HCT116 (cell line): Measurements from ENCODE around the gene CDH4. TPM values are rescaled to one million over a fixed set of nuclear protein-coding genes. Genes with fewer than 3 reads are reported as not detected.

ENCODE experiments used
- ATAC-seq: fragments of 200-7000 bp; cut with Tn5 transposase; 2 replicates; pipeline ENCODE4 v1.9.1; 2020; ENCODE audit warnings: mild to moderate bottlenecking, moderate library complexity
- BruUV-seq: library from RNA; stranded (reverse); fragments of 400-500 nt; replicated peaks from 2 replicates; lab custom pipeline; 2021; lab: Mats Ljungman, UMichigan
- CTCF ChIA-PET: fragments of 300-600 bp; sonication (Branson Sonifier 250); formaldehyde crosslinking; loops from one replicate; lab custom pipeline; 2021; ENCODE audit warnings: antibody characterized with exemption; lab: Charles Lee
- POLR2A ChIA-PET: fragments of 300-600, 350-600 bp; sonication (Branson Sonifier 250); formaldehyde crosslinking; loops from one replicate; lab custom pipeline; 2021; ENCODE audit warnings: antibody characterized with exemption; lab: Charles Lee
- RAD21 ChIA-PET, 2 experiments: fragments of 300-600 bp; sonication (Branson Sonifier 250); formaldehyde crosslinking; loops; one replicate each; lab custom pipeline; 2023; ENCODE audit warnings: low total read pairs in 2 of 2; ENCODE audit not compliant: uncharacterized antibody in 2 of 2, unreplicated experiment in 2 of 2, low non-redundant PET in 1 of 2; lab: Charles Lee
- DNase-seq: peaks from one replicate; pipeline ENCODE4 v3.0.0-alpha.2; 2010; ENCODE audit warnings: low read depth, low spot score
- H2AFZ ChIP-seq: fragments of 200-600 bp; shearing (Covaris generic), sonication (generic); 2 replicates; pipeline ENCODE4 v1.6.1; 2017; ENCODE audit warnings: low read depth, mixed run types, mixed read lengths, antibody characterized with exemption, low read length; ENCODE audit not compliant: poor library complexity, severe bottlenecking
- H3K27ac ChIP-seq: 2 replicates; pipeline ENCODE4 v1.5.1; 2012; ENCODE audit warnings: low read depth, low read length
- H3K27me3 ChIP-seq: fragments of 200-600 bp; sonication (generic); 2 replicates; pipeline ENCODE4 v1.6.1; 2016; ENCODE audit warnings: mixed run types, low read length, mixed read lengths; ENCODE audit not compliant: insufficient read depth
- H3K36me3 ChIP-seq, 2 experiments: fragments of 200-500 bp in 1 of 2; fragments of 200-600 bp in 1 of 2; sonication (Bioruptor generic) in 1 of 2; sonication (generic) in 1 of 2; 2 replicates each; pipeline versions ENCODE4 v1.5.1 to v1.6.1; 2014 to 2016; ENCODE audit warnings: low read length in 2 of 2, inconsistent platforms in 1 of 2, mixed read lengths in 1 of 2, mixed run types in 1 of 2; ENCODE audit not compliant: insufficient read depth in 2 of 2, control insufficient read depth in 1 of 2
- H3K4me1 ChIP-seq, 2 experiments: fragments of 200-600 bp in 1 of 2; sonication (generic) in 1 of 2; 2 replicates each; pipeline versions ENCODE4 v1.5.1 to v1.6.1; 2012 to 2017; ENCODE audit warnings: low read length in 2 of 2, inconsistent platforms in 1 of 2, mild to moderate bottlenecking in 1 of 2, mixed read lengths in 1 of 2, mixed run types in 1 of 2, moderate library complexity in 1 of 2; ENCODE audit not compliant: insufficient read depth in 2 of 2, control insufficient read depth in 1 of 2
- H3K4me2 ChIP-seq: fragments of 200-600 bp; sonication (generic); 2 replicates; pipeline ENCODE4 v1.6.1; 2017; ENCODE audit warnings: mixed run types, low read length, mixed read lengths
- H3K4me3 ChIP-seq, 2 experiments: fragments of 200-600 bp in 1 of 2; sonication (generic) in 1 of 2; replicated peaks in 1 of 2; 2 replicates each; pipeline ENCODE4 v1.5.1; 2011 to 2016; ENCODE audit warnings: low read length in 2 of 2, control low read depth in 1 of 2, low read depth in 1 of 2, mild to moderate bottlenecking in 1 of 2, mixed read lengths in 1 of 2, mixed run types in 1 of 2
- H3K79me2 ChIP-seq: fragments of 200-600 bp; sonication (generic); 2 replicates; pipeline ENCODE4 v1.6.1; 2017; ENCODE audit warnings: mild to moderate bottlenecking, mixed run types, low read length, moderate library complexity, mixed read lengths; ENCODE audit not compliant: insufficient read depth
- H3K9ac ChIP-seq: fragments of 200-600 bp; sonication (generic); 2 replicates; pipeline ENCODE4 v1.6.1; 2016; ENCODE audit warnings: low read length, mixed read lengths
- H3K9me2 ChIP-seq: fragments of 200-600 bp; sonication (generic), shearing (Covaris generic); 2 replicates; pipeline ENCODE4 v1.6.1; 2017; ENCODE audit warnings: mixed run types, mild to moderate bottlenecking, moderate library complexity; ENCODE audit not compliant: insufficient read depth
- H3K9me3 ChIP-seq, 2 experiments: fragments of 200-500 bp in 1 of 2; fragments of 200-600 bp in 1 of 2; sonication (Bioruptor generic) in 1 of 2; sonication (generic) in 1 of 2; 2 replicates each; pipeline ENCODE4 v1.6.1; 2014 to 2017; ENCODE audit warnings: low read length in 2 of 2, mixed read lengths in 2 of 2, inconsistent platforms in 1 of 2, low read depth in 1 of 2, mild to moderate bottlenecking in 1 of 2, mixed run types in 1 of 2, moderate library complexity in 1 of 2; ENCODE audit not compliant: control insufficient read depth in 1 of 2, insufficient read depth in 1 of 2
- H4K20me1 ChIP-seq: fragments of 200-600 bp; sonication (generic), shearing (Covaris generic); 2 replicates; pipeline ENCODE4 v1.6.1; 2017; ENCODE audit warnings: mixed run types, mild to moderate bottlenecking, moderate library complexity; ENCODE audit not compliant: insufficient read depth
- ATF3 ChIP-seq: IDR thresholded peaks from 2 replicates; pipeline ENCODE4 v1.6.1; 2012
- CBX3 ChIP-seq: IDR thresholded peaks from 2 replicates; pipeline ENCODE4 v1.6.1; 2012; ENCODE audit warnings: low read depth
- CEBPB ChIP-seq: IDR thresholded peaks from 2 replicates; pipeline ENCODE4 v1.6.1; 2012; ENCODE audit warnings: low read depth
- CTCF ChIP-seq, 3 experiments: fragments of 200-600 bp in 1 of 3; sonication (generic) in 1 of 3; IDR thresholded peaks in 2 of 3; conservative IDR thresholded peaks in 1 of 3; 2 replicates each; pipeline ENCODE4 v1.5.1; 2012 to 2017; ENCODE audit warnings: low read depth in 2 of 3, low read length in 2 of 3, antibody characterized with exemption in 1 of 3, borderline replicate concordance in 1 of 3, control low read depth in 1 of 3, mild to moderate bottlenecking in 1 of 3, mixed read lengths in 1 of 3, mixed run types in 1 of 3, moderate library complexity in 1 of 3; ENCODE audit not compliant: insufficient read depth in 1 of 3
- EGR1 ChIP-seq: IDR thresholded peaks from 2 replicates; pipeline ENCODE4 v1.6.1; 2012; ENCODE audit warnings: low read depth
- ELF1 ChIP-seq: IDR thresholded peaks from 2 replicates; pipeline ENCODE4 v1.6.1; 2012; ENCODE audit warnings: low read depth, borderline replicate concordance
- EZH2phosphoT487 ChIP-seq: fragments of 200-600 bp; IDR thresholded peaks from 2 replicates; pipeline ENCODE4 v1.6.1; 2018; ENCODE audit warnings: antibody characterized with exemption, borderline replicate concordance
- FOSL1 ChIP-seq: IDR thresholded peaks from 2 replicates; pipeline ENCODE4 v1.6.1; 2012; ENCODE audit warnings: low read depth
- POLR2A ChIP-seq: IDR thresholded peaks from 2 replicates; pipeline ENCODE4 v1.7.0; 2011; ENCODE audit warnings: borderline replicate concordance; ENCODE audit not compliant: insufficient read depth, insufficient read length; ENCODE audit errors: extremely low read depth
- POLR2AphosphoS5 ChIP-seq: IDR thresholded peaks from 2 replicates; pipeline ENCODE4 v1.6.1; 2011; ENCODE audit warnings: mild to moderate bottlenecking, low read depth, low read length, moderate library complexity
- RAD21 ChIP-seq: IDR thresholded peaks from 2 replicates; pipeline ENCODE4 v1.6.1; 2012; ENCODE audit warnings: low read depth, mild to moderate bottlenecking
- REST ChIP-seq: IDR thresholded peaks from 2 replicates; pipeline ENCODE4 v1.6.1; 2012; ENCODE audit warnings: low read depth
- SIN3A ChIP-seq: IDR thresholded peaks from 2 replicates; pipeline ENCODE4 v1.6.1; 2012; ENCODE audit warnings: low read depth
- SP1 ChIP-seq: IDR thresholded peaks from 2 replicates; pipeline ENCODE4 v1.6.1; 2012; ENCODE audit warnings: low read depth
- SRF ChIP-seq: IDR thresholded peaks from 2 replicates; pipeline ENCODE4 v1.6.1; 2012; ENCODE audit warnings: low read depth
- TCF7L2 ChIP-seq: IDR thresholded peaks from 2 replicates; pipeline ENCODE4 v1.7.0; 2011; ENCODE audit warnings: borderline replicate concordance, inconsistent platforms; ENCODE audit not compliant: insufficient read depth, insufficient read length; ENCODE audit errors: extremely low read depth
- ZFX ChIP-seq: fragments of 450-650 bp; IDR thresholded peaks from 2 replicates; pipeline ENCODE4 v1.6.1; 2017
- ZNF274 ChIP-seq: fragments of 200-500 bp; sonication (Bioruptor generic); IDR thresholded peaks from 2 replicates; pipeline ENCODE4 v1.6.1; 2014; ENCODE audit warnings: mild to moderate bottlenecking, low read depth, low read length, inconsistent platforms
- intact Hi-C: fragments of 100-400 bp; cut with micrococcal nuclease; formaldehyde crosslinking; loops from 2 replicates; pipeline ENCODE4 v1.10.0; 2022
- total RNA-seq: library from RNA; stranded (reverse); gene quantifications from one replicate; pipeline ENCODE4 v1.2.1, GENCODE V29; 2021; ENCODE audit not compliant: unreplicated experiment
- TF ChIP-seq, protein P1 (sequence below): IDR thresholded peaks from 2 replicates; pipeline ENCODE4 v1.6.1; 2012

The CDH4 gene
- total RNA-seq, 1 experiment from 2014 or later: not detected

DNA sequence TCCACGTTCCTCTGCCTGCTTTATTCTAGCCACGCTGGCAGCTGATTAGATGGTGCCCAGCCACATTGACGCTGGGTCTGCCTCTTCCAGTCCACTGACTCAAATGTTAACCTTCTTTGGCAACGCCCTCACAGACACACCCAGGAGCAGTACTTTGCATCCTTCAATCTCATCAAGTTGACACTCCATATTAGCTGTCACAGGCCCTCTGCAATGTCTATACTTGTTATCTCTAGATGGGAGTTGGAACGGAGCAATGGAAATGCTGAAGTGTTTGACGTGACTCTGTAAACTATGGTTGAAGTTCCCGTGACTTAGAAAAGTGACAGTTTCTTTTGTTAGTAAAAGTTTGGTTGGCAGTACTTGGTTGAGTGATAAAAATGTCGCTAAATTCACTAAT, 291.0 kb downstream of the CDH4 start:
- RAD21 ChIA-PET: no interaction called here
- POLR2A ChIA-PET: no interaction called here
- H4K20me1 ChIP-seq: no peaks in the 10 kb centered on the region
- no peak for ATAC-seq
- CTCF ChIA-PET: no interaction called here
- no peak for TF ChIP-seq CTCF (IDR thresholded peaks at IDR 0.05 in 2 of 3, conservative IDR thresholded peaks at IDR 0.05 in 1 of 3; ENCODE audit: borderline replicate concordance in 1 of 3, insufficient read depth in 1 of 3, low read depth in 2 of 3, low read length in 2 of 3)
- no peak for TF ChIP-seq ATF3
- TF ChIP-seq RAD21: no peak
- TF ChIP-seq CEBPB: no peak
- no peak for TF ChIP-seq POLR2AphosphoS5
- TF ChIP-seq SP1: no peak
- no peak for TF ChIP-seq TCF7L2
- TF ChIP-seq SRF: no peak
- no peak for TF ChIP-seq FOSL1
- TF ChIP-seq ZNF274: no peak
- TF ChIP-seq SIN3A: no peak
- TF ChIP-seq, protein P1, sequence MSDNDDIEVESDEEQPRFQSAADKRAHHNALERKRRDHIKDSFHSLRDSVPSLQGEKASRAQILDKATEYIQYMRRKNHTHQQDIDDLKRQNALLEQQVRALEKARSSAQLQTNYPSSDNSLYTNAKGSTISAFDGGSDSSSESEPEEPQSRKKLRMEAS: no peak
- TF ChIP-seq EZH2phosphoT487: no peak
- TF ChIP-seq ELF1: no peak
- TF ChIP-seq EGR1: no peak
- no peak for TF ChIP-seq REST
- TF ChIP-seq ZFX: no peak
- no peak for TF ChIP-seq POLR2A
- no peak for TF ChIP-seq CBX3
- TF ChIP-seq, all 23 proteins: peak for 0
- intact Hi-C loops: no loop called here
- H3K79me2 ChIP-seq: no peaks in the 10 kb centered on the region
- no peak for DNase-seq
- no peak overlapping the region for H3K9ac ChIP-seq
- no peaks in the 10 kb centered on the region for H3K4me1 ChIP-seq
- H3K9me2 ChIP-seq: no peaks in the 10 kb centered on the region
- H2AFZ ChIP-seq: no peak overlapping the region
- no TSS peak for BruUV-seq
- H3K9me3 ChIP-seq: no peaks in the 10 kb centered on the region
- no peak overlapping the region for H3K4me3 ChIP-seq
- no peaks in the 10 kb centered on the region for H3K36me3 ChIP-seq
- H3K4me2 ChIP-seq: no peak overlapping the region
- H3K27me3 ChIP-seq: no peaks in the 10 kb centered on the region
- H3K27ac ChIP-seq: no peak overlapping the region
